HG03135 (cell line): Measurements from ENCODE around the gene IFNL2.
"Not testable (repeated sequence)": the region's sequence is repeated elsewhere in the genome, so short reads cannot be mapped to it uniquely, and the experiment has no call there.

Experiments used
- ATAC-seq: cut with Tn5 transposase; IDR thresholded peaks from one replicate; pipeline ENCODE4 v1.9.1; 2021; ENCODE audit warnings: mild to moderate bottlenecking, moderate library complexity; ENCODE audit not compliant: unreplicated experiment

The IFNL2 gene

GRCh38 chr19:39252458-39252857 is 15.7 kb upstream of the IFNL2 start:
- no peak for ATAC-seq

DNA sequence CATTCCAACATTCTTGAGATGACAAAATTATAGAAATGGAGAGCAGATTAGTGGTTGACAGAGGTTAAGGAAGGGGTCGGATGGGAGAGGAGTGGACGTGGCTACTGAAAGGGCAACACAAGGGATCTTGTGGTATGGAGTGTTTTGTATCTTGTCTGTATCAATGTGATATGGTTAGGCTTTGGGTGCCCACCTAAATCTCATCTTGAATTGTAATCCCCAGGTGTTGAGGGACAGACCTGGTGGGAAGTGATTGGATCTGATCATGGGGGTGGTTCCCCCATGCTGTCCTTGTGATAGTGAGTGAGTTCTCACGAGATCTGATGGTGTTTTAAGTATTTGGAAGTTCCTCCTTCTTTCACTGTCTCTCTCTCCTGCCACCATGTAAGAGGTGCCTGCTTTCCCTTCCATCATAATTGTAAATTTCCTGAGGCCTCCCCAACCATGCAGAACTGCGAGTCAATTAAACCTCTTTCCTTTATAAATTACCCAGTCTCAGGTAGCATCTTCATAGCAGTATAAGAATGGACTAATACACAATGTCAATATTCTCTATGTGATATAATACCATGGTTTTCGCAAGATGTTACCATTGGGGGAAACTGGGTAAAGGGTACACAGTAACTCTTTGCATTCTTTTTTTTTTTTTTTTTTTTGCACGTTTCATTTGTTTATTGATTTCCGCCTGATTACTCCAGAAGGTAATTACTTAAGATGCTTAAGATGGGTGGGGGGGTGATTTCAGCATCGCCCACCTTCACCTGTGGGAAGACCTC is 14.6 kb upstream of the IFNL2 start:
- ATAC-seq, result no peak

GRCh38 chr19:39254531-39255345 is 13.5 kb upstream of the IFNL2 start:
- ATAC-seq, result no peak

GRCh38 chr19:39257227-39257626 is 11.0 kb upstream of the IFNL2 start:
- ATAC-seq, result no peak

- no peak for ATAC-seq
These were observed 6.5 kb upstream of the IFNL2 start for GRCh38 chr19:39261704-39262103.

- no peak for ATAC-seq
These were observed 5.7 kb upstream of the IFNL2 start for GRCh38 chr19:39262496-39262895.

DNA sequence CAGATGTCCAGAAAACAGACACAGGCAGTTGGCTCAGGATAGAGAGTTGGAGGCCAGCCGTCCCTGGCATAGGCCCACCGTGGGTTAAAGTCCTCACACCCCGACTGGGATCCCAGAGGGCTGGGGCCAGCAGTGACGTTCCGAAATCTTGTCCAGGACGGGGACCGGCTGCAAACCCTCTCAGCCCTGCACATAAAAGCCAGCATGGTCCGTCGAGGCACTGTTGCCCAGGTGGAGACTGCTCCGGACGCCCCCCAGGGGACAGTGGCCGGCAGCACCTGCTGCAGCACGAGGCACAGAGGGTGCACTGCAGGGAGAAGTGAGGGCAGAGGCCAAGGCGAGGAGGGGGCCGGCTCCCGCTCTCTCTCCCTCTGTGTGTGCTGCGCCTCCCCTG is 4.3 kb upstream of the IFNL2 start:
- ATAC-seq, result no peak

DNA sequence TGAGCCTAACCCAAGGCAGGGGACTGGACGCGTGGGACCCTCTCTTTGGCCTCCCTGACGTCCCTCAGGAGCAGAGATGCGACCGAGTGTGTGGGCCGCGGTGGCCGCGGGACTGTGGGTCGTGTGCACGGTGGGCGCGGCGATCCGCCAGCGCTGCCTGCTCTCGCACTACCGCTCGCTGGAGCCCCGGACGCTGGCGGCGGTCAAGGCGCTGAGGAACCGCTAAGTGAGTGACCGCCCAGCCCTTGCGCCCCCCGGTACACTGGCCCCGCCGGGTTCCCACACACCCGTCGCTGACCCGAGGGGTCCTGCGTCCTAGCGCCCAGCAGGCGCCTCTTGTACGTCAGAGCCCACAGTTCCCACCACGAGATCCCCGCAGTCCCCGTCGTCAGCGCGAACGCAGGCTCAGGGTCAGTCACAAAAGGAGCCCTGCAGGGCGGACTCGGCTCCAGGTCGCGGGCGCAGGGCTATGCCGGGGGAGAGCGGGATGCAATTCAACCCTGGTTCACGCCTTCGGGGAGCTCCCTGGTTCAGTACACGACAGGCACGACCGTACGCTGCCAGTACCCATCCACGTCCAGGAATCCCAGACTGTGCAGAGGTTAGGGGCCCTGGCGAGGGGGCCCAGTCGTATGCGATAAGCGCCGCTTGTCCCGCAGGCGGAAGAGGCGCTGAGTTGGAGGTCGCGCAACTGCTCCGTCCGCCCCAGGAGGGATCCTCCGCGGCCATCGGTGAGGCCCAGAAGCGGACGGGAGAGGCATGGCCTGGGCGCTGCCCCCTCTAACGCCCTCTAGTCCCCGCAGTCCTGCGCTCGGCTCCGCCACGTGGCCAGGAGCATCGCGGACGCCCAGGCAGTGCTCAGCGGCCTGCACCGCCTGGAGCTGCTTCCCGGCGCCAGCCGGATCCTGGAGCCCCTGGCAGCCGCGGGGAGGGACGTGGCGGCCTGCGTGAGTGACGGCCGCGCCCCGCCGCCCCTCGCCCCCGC is 3.6 kb upstream of the IFNL2 start:
- no peak for ATAC-seq

DNA sequence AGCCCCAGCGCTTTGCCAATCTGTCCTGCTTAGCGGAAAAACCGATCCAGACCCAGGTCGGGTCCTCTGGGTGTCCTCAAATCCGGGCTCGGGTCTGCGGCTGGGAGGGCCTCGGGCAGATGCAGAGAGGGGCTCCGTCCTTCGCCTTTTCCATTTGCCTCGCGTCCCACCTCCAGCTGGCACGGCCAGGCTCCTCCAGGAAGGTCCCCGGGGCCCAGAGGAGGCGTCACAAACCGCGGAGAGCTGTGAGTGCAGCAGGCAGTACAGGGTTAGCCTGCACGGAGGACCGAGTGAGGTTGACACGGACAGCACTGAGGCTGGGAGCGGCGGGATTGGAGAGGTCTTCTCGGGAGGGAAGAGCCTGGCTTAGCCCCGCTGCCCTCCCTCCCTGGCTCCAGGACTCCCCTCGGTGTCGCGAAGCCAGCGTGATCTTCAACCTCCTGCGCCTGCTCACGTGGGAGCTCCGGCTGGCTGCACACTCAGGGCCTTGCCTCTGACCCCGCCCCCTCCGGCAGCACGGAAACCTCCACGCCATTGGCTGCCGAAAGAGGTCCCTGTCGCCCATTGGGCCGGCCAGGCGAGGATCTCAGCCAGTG is 2.8 kb upstream of the IFNL2 start:
- ATAC-seq, result no peak

DNA sequence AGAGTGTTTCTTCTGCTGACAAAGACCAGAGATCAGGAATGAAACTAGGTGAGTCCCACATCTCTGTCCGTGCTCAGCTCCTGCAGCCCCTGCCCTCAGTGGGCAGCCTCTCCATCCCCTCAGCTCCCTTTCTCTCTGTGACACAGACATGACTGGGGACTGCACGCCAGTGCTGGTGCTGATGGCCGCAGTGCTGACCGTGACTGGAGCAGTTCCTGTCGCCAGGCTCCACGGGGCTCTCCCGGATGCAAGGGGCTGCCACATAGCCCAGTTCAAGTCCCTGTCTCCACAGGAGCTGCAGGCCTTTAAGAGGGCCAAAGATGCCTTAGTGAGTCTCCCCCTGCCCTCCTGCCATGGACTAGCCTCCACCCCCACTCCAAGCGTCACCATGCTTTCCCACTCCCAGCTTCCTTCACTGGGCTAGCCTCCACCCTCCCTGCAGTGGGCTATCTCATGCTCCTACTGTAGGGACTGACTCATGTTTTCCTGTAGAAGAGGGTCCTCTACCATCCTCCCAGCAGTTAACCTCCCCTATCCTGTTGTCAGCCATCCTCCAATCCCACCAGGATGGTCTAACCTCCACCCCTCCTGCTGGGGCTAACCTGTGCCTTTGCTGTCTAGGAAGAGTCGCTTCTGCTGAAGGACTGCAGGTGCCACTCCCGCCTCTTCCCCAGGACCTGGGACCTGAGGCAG is 481 bp downstream of the IFNL2 start:
- not testable (repeated sequence) for ATAC-seq

DNA sequence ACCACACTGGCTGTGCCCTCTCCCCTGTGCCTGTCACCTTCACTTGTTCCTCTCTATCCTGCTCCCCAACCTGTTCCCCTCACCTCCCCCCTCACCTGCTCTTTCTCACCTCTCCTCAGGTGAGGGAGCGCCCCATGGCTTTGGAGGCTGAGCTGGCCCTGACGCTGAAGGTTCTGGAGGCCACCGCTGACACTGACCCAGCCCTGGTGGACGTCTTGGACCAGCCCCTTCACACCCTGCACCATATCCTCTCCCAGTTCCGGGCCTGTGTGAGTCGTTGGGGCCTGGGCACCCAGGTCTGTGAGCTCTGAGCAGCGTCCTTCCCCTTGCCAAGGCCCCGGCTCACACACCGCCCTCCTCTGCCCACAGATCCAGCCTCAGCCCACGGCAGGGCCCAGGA is 1.2 kb downstream of the IFNL2 start:
- ATAC-seq, result not testable (repeated sequence)

DNA sequence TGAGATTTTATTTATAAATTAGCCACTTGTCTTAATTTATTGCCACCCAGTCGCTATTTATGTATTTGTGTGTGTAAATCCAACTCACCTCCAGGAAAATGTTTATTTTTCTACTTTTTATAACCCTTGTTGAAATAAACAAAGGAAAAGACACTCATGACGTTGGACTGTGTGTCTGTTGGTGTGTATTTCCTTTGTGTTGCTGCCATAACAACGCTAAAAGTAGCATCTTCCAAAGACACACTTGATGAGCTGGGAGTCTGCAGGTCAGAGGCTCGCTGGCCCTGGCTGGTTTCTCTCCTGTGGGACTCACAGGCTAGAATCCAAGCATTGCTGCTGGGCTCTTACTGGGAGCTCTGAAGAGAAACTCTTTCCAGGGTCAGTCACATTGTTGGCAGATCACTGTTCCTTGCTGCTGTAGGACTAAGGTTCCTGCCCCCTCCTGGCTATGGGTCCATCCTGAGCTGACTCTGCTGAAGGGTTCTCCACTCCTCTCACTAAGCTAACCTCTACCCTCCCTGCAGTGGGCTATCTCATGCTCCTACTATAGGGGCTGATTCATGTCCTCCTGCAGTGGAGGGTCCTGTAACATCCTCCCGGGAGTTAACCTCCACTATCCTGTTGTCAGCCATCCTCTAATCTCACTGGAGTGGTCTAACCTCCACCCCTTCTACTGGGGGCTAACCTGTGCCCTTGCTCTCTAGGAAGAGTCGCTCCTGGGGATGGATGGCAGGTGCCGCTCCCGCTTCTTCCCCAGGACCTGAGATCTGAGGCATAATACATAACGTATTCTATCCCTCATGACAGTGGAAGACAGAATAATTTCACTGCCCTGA is 2.1 kb downstream of the IFNL2 start:
- no peak for ATAC-seq

- ATAC-seq, result not testable (repeated sequence)
These were observed 5.7 kb downstream of the IFNL2 start for GRCh38 chr19:39273859-39274258.

GRCh38 chr19:39275578-39275977 is 7.4 kb downstream of the IFNL2 start:
- ATAC-seq, result no peak

DNA sequence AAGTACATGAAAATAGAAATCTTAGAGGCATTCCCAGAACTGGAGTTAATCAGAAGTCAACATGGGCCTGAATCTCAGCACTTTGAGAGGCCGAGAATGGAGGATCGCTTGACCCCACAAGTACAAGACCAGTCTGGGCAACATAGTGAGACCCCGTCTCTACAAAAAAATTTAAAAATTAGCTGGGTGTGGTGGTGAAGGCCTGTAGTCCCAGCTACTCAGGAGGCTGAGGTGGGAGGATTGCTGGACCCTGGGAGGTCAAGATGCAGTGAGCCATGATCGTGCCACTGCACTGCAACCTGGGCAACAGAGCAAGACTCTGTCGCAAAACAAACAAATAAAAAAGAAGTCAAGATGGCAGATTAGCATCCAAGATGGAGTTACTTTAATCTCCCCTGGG is 8.5 kb downstream of the IFNL2 start:
- ATAC-seq, result no peak

GRCh38 chr19:39277598-39277997 is 9.4 kb downstream of the IFNL2 start:
- ATAC-seq, result no peak

GRCh38 chr19:39282021-39282420 is 13.8 kb downstream of the IFNL2 start:
- no peak for ATAC-seq

- ATAC-seq, result no peak
These were observed 15.8 kb downstream of the IFNL2 start for GRCh38 chr19:39284032-39284431.

DNA sequence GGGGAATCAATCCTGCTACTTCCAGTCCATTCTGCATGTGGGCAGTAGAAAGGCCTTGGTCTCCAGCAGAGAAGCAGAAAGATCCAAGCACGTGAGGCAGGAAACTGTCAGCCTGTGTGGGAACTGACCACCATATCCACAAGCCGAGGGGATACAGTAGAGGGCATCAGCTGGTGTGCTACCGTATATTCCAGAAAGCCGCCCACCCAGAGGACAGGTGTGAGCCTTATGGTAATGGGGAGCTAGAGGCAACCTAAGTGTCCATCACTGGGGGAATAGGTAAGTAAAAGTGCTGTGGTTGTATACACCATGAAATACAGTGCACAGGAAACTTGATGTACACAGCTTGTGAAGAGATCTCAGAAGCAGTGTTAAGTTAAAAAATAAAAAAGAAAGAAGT is 25.2 kb downstream of the IFNL2 start:
- ATAC-seq, result no peak
